ENCODE data around the gene SIM1. TPM values are rescaled to one million over a fixed set of nuclear protein-coding genes. Genes with fewer than 3 reads are reported as not detected.

SIM1 gene
- total RNA-seq, 1 experiment from 2014 or later = 0.03 TPM

DNA sequence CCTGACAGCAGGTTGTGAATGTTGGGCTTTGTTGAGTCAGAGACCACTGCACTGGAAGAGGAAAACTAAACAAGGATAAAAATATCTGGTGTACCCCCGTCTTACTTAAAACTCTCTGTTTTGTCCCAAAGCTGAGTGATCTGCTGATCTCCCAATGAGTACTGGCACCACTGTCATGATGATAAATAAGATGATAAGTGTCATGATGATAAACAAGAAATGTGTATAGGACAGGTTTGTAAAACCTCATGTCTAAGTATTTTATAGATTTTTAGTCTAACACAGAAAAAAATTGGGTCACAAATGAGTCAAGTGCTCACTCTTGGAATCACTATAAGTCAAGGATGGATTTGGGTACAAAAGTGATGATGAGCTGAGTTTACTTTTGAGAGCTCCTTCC is 8.5 kb upstream of the SIM1 start:
- in situ Hi-C loops (cut with HindIII; ENCODE audit: low sequenced_read_pairs) = no loop called here
- DNase-seq (ENCODE audit: low spot score) = no peak

GRCh38 chr6:100472674-100473073 is 8.0 kb upstream of the SIM1 start:
- in situ Hi-C loops (cut with HindIII; ENCODE audit: low sequenced_read_pairs) = no loop called here

GRCh38 chr6:100470422-100471120 is 5.8 kb upstream of the SIM1 start:
- in situ Hi-C loops (cut with HindIII; ENCODE audit: low sequenced_read_pairs) = no loop called here
- no peak for DNase-seq (ENCODE audit: low spot score)

More at GRCh38 chr6:100472674-100473073, 8.0 kb upstream of the SIM1 start:
- no peak for DNase-seq (ENCODE audit: low spot score)

DNA sequence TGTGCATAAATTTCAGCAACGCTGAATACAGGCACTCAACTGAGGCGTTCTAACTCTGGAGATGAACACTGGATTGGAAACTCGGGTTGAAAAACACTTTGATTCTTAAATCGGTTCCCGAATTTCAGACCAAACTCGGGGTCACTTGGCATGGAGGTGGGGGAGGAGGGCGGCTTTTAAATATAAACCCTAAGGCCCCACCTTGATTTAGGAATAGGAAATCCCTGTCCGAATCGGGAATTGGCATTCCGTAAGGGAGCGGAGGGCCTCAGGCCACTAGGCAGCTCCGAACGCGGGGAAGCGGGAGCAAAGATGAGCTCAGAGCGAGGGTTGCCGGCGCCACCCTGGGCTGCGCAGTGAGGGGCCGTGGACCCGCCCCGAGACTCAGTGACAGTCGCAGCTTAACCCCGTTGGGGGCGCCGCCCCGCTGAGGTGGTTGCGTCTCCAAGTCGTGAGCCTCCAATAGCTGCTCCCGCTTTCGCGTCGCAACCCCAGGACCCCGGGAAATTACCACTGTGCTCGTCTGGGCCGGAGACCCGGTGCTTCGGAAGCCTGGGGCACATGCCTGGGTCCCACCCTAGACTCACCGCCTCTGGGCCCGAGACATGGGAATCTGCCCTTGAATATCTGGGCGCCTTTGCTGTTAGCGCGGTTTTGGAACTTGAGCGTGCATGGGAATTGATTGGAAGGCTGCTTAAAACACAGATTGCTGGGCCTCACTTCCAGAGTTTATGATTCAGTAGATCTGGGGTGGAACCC is 4.6 kb upstream of the SIM1 start:
- DNase-seq (ENCODE audit: low spot score) = no peak
- in situ Hi-C loops (cut with HindIII; ENCODE audit: low sequenced_read_pairs) = no loop called here

DNA sequence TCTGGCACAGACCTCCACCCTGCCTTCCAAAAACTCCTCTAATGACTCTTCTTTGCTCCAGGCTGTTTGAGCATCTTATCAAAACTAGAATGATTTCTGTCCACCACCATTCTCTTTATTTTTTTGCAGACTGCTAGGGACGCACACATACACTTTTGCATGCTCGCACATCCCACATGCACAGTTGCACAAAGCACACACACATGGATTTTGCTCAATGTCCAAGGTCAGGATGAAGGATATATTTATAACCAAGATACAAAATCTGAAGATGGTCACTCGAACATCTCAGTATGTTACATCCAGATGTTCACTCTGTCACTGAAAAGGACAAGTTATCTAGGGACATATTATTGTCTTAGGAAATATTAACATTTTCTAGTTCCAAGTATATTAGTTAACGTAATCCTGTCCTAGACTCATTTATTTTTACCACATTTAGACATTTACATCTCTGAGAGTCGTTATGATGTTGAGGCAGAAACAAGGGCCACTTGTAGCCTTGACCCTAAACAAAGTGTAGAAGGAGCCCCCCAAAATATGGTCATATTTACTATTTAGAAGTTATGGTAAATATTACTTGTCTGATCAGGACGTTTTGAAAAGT is 3.4 kb upstream of the SIM1 start:
- no peak for DNase-seq (ENCODE audit: low spot score)
- in situ Hi-C loops (cut with HindIII; ENCODE audit: low sequenced_read_pairs) = no loop called here

DNA sequence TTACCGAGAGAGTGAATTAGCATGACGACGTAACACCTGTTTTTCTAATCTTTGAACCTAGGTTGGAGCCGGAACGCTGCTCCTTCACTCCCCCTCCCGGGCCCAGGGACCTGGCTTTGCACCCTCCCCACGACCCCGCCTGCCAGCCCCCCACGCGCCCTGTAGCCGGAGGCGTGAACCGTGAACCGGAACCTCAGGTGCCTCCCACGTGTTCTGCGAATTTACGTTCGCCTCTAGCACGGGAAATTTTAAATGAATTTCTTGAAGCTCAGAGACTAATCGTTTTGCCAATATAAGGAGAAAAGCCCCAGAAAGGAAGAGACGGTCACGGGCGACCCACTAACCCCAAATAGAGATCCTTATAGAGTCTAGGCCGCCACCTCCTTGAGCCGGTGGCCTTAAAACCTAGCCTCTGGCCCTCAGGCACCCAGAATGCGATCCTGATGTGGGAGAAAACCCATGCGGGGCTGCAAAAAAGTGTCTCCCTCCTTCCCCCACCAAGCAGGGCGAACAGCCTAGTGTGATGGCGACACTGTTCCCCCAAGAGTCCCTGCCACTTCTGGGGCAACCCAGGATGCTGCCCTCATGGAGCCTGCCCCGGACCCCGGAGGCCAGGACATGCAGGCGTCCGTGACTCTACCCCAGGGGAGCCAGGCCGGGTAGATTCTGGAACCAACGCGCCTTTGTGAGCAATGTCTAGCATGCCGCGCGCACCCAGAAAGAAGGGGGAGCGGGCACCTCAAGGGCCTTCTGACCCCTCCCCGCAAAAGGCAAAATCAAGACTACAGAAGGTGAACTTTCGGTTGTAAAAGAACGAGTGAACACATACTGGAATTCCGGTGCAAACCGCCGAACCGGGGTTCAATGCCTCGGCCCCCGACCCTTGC is 2.7 kb upstream of the SIM1 start:
- DNase-seq (ENCODE audit: low spot score) = no peak
- in situ Hi-C loops (cut with HindIII; ENCODE audit: low sequenced_read_pairs) = no loop called here

GRCh38 chr6:100466410-100467128 is 1.8 kb upstream of the SIM1 start:
- in situ Hi-C loops (cut with HindIII; ENCODE audit: low sequenced_read_pairs) = no loop called here
- no peak for DNase-seq (ENCODE audit: low spot score)

DNA sequence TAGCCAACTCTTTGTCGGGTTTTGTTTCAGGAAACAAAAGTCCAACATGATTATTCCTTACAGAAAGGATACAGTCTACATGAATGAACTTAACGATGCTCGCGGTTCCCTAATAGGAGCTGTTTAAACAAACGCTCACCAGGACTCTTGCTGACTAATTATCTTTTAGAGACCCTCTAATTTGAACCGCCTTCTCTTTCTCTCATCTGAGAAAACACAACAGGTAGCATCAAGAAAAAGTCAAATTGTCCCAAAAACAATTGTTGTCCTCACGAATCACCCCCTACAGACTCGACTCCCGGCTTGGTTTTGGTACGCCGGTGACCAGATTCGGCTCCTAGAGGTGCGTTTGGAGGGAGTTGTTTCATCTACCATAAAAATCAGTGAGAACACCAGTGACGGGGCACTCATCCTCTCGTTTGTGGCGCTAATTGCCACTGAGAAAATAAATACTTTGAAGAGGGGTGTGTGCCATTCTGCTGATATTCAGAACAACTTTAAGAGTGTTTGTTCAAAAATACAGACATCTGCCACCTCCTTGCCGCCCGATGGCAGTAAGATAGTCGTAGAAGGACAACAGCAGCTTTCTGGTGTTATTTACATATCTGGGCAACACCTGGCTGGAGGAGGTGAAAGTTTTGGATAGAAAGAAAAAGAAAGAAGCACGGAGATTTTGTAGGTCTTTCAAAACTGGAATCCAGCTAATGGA is 1.1 kb upstream of the SIM1 start:
- in situ Hi-C loops (cut with HindIII; ENCODE audit: low sequenced_read_pairs) = no loop called here
- no peak for DNase-seq (ENCODE audit: low spot score)

DNA sequence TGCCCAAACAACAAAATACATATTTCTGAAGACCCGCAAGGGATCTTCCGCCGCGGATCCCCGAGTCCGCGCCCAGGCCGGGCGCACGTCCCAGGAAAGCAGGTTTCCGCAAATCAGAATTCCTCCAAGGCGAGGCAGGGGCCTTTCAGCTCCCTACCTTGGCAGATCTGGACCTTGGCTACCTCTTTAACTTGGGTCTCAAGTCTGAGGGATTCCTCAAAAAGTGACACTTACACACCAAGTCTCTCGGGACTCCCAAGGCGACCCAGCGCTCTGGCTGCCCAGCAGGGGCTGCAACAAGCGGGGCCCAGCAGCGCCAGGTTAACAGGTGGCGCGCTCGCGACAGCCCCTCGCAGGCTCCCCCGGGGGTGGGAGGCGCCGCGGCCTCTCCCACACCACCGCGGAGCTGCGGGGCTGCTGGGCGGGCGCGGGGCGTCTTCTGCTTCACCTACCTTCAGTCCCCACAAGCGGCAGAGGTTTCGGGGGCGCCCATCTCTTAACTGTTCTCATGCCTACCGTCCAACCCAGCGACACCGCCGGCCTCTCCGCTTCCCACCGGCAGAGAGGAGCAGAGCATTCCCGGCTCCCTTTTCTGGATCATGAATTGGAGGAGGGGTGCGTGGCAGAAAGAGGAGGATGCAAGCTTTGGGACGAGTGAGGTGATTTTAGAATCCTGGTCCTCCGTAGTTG is 414 bp downstream of the SIM1 start:
- no peak for DNase-seq (ENCODE audit: low spot score)
- in situ Hi-C loops (cut with HindIII; ENCODE audit: low sequenced_read_pairs) = no loop called here

- no peak for DNase-seq (ENCODE audit: low spot score)
- in situ Hi-C loops (cut with HindIII; ENCODE audit: low sequenced_read_pairs) = no loop called here
Observed at GRCh38 chr6:100463630-100464161, 1.0 kb downstream of the SIM1 start.

GRCh38 chr6:100462706-100463629 is 1.8 kb downstream of the SIM1 start:
- in situ Hi-C loops (cut with HindIII; ENCODE audit: low sequenced_read_pairs) = no loop called here
- no peak for DNase-seq (ENCODE audit: low spot score)

DNA sequence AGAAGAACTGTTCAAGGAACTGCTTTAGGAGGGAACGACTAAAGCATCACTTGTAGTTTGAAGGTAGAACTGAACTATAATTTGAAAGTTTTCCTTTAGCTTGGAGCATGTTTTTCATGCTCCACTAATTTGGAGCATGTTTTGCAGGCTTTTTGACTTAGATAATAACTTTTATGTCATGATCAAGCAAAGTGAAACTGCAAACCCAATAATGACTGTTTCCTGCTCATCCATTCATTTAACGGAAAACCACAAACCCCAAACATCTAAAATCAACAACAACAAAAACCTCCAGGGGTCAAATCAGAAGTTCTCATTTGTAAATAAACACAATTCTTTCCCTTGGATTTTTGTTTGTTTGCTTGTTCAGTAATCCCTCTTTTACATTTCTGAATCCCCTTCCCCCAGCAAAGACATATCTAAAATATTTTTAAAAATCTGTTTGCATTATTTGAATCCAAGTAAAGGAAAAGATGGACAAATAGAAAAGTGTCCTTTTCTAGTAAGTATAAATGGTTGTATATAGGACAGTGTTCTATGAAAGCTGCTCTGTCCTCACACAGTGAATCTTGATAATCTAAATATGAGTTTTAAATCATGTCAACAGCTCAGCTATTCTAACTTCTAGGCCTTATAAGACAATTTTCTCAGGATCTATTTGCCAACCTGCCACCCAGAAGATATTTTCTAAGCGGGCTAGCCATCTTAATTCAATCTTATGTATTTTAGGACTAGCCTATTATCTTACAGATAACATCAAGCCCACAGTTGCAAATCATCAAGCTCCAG is 2.6 kb downstream of the SIM1 start:
- no peak for DNase-seq (ENCODE audit: low spot score)
- in situ Hi-C loops (cut with HindIII; ENCODE audit: low sequenced_read_pairs) = no loop called here

DNA sequence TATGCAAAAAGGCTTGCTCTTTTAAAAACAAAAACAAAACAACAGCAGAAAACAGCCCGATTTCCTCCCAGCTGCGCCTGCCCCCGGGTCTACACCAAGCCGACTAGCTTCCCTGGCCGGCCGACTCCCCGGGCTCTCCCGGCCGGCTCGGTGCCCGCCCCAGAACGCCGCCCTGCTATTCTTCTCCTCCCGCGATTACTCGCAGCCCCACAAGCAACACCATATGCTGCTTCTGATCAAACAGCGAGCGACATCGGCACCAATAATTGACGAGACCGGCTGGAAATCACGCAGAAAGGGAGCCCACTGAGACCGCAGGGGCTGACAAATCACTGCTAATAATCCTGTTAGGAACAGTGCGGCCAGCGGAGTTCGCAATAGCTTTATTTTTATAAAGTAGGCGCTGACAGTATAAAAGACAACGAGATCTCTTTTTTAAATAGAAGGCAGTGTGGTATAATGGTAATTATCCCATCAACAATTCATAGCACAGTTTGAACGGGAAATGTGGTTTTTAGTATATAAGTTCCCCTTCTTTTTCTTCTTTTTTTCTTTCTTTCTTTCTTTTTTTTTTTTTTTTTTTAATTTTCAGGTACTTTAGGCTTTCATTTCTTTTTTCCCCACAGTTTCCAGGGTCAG is 3.3 kb downstream of the SIM1 start:
- in situ Hi-C loops (cut with HindIII; ENCODE audit: low sequenced_read_pairs) = no loop called here
- no peak for DNase-seq (ENCODE audit: low spot score)

GRCh38 chr6:100460650-100461204 is 4.0 kb downstream of the SIM1 start:
- in situ Hi-C loops (cut with HindIII; ENCODE audit: low sequenced_read_pairs) = no loop called here
- no peak for DNase-seq (ENCODE audit: low spot score)

GRCh38 chr6:100459592-100460184 is 5.0 kb downstream of the SIM1 start:
- no peak for DNase-seq (ENCODE audit: low spot score)
- in situ Hi-C loops (cut with HindIII; ENCODE audit: low sequenced_read_pairs) = no loop called here
